NOMO-1 (cell line): ENCODE data around the gene TGM4.
A peak's percentile ranks its signal among the peaks of the same experiment; 100 is the strongest.
"Not testable (repeated sequence)": the region's sequence is repeated elsewhere in the genome, so short reads cannot be mapped to it uniquely, and the experiment has no call there.

Experiments used
- DNase-seq, 2 experiments: peaks; one replicate each; lab custom pipeline; 2025; ENCODE audit not compliant: unreplicated experiment in 2 of 2; lab: John Stamatoyannopoulos, UW

Gene TGM4

GRCh38 chr3:44874308-44874707, at the start of gene TGM4:
Gene TGM4 (plus strand): TSS chr3:44874608. CDS start chr3:44874679, 71 bp downstream.
- no peak for DNase-seq

DNA sequence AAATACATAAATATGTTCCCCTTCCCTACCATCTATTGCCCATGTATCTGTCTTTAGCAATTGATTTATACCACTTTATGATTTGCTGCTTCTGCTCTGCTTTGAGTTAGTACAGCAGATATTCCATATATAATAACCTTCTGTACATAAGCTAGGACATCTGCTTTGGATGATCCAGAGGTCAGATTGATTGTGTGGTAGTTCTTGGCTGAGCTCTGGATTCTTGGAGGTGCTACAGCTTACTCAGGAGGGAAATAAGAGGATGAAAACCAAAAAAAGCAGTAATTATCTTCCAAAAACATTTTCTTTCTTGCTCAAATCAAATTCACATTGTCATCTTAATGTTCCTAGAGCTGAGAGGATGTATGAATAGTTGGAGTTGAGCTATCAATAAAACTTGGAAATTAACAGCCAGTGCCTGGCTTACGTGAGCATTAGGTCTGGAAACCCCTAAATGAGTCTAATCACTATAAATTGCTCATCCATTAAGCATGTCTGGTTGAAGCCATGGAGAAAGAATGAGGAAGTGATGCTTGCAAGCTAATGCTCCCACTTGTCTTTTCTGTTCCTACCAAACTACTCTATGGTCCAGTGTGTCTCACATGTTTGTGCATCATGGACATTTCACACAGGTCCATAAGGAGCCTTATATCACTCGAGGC, 49.0 kb upstream of the TGM4 start:
- peak in 1 of 2 experiments; percentile 3 for DNase-seq

DNA sequence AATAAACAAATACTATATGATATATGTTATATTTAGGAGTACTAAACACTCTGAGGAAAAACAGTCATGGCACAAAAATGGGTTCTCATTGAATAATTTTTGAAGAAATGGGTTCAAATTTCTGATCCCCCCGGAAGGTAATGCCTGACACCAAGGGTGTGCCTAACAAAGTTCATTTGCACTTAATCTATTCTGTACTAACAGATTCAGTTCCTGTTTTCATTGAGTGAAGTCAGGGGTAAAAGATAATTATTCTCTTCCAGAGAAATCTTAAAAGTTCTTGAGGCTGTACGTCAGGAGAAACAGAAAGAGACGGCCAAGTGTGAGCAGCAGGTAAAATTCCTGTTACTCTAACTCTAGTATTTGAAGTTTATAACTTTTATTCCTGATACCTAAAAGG, 47.2 kb upstream of the TGM4 start:
- peak; percentile 1 to 20 for DNase-seq

DNA sequence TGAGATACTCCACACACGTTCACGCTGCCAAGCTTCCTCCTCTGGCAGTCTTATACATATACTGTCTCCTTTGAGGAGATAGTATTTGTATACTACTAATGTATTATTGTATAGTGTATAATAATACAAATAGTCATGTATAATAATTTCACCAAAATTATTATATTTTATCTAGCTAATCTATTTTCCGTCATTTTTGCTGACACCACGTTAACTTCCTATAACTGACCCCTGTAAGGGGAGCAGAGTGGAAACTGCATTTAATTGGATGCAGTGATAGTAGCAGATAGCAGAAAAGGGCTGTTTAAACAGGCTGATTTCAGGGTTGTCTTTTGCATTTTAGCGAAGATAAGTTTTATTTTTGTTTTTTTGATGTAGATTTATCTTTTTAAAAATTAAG, 43.2 kb upstream of the TGM4 start:
- no peak for DNase-seq

- no peak for DNase-seq
Measured at GRCh38 chr3:44832032-44832431, 42.4 kb upstream of the TGM4 start.

DNA sequence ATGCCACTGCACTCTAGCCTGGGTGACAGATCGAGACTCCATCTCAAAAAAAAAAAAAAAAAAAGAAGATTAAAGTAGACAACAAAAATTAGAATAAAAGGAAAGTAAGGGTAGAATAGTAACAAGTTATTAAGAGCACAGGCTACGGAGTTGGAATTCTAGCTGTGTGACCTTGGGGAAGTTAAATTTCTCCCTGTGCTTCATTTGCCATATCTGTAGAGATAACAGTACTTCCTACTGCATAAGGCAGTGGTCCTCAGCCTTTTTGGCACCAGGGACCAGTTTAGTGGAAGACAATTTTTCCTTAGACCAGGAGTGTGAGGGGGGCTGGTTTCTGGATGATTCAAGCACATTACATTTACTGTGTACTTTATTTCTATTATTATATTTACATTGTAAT, 41.4 kb upstream of the TGM4 start:
- DNase-seq, result no peak

DNA sequence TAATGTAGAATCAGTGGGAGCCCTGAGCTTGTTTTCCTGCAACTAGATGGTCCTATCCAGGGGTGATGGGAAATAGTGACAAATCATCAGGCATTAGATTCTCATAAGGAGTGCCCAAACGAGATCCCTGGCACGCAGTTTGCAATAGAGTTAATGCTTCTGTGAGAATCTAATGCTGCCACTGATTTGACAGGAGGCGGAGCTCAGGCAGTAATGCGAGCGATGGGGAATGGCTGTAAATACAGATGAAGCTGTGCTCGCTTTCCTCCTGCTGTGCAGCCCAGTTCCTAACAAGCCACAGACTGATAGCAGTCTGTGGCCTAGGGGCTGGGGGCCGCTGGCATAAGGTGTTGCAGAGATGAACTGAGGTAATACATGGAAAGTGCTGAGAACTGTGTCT, 41.0 kb upstream of the TGM4 start:
- DNase-seq, result no peak

GRCh38 chr3:44835684-44836083, 38.7 kb upstream of the TGM4 start:
- no peak for DNase-seq

DNA sequence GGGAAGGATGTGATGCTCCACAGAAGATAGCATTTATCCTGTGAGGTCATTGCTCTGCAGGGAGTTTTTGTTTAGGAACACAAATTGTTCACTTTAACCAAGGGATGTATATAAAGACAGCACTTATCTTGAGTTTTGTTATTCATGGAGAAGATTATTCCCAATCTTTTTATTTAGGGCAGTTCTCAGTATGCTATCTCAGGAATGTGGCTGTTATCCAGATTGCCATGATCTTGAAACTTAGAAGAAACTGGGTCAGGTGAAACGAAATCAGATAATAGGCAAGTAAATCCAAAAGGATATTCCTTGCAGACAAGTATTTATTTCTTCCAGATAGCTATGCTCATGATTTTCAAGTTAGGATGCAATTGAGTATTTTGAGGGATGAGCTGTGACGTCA, 32.0 kb upstream of the TGM4 start:
- no peak for DNase-seq

DNA sequence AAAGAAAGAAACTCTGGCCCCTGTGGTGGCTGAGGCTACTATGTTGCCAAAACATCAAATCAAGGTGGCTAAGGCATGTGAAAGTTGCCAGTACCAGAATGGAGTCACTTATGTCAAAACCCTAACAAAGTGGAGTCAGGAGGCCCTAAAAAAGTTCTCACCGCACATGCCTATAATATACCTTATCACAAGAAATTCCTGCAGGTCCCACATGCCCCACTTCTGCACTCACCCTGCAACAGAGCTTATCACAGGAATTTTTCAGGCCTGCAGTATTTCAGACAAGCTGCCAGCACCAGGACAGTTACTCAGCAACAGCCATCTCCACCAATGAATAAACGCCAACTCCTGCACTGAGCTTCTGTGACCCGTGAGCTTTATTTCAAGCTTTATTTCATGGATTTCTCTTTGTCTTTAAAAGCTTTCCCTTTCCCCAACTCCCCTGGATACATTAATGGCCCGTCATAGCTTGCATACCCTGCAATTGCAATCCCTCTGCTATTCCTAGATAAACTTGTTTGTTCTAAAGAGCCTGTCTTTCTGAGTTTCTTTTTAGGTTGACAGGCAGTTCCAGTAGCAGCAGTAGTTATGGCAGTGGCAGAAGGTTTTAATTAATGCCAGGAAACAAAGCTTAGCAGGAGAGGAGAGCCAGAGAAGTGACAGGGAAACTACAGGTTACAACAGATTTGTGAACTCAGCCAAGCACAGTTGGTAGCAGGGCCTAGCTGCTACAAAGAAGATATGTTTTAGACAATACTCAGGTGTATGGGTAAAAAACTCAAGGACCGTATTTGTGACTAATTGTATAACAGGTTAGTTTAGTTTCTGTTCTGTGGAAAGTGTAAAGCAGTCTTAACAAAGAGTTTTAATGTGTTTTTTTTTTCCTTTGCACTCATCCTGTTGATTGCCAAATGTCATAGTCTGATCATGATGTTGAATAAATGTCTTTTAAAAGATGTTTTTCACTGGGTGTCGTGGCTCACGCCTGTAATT, 28.6 kb upstream of the TGM4 start:
- no peak for DNase-seq

DNA sequence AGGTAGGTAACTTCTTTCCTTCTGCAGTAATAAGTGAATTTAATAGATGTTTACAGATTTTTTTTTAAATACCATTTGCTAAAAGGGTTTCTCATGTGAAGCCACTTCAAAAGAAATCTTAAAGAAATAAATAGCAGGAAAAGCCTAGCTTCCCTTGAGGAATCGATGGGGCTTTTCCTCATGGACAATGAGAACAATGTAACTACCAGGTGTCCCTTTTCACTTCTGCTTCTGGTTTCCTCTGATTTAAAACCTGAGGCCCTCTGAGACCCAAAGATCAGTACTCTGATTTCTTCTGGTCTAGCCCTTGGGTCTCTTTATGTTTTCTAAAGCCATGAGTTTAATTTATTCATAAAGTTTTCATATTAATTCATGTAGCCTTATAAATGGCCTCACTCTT, 25.8 kb upstream of the TGM4 start:
- DNase-seq, result no peak

DNA sequence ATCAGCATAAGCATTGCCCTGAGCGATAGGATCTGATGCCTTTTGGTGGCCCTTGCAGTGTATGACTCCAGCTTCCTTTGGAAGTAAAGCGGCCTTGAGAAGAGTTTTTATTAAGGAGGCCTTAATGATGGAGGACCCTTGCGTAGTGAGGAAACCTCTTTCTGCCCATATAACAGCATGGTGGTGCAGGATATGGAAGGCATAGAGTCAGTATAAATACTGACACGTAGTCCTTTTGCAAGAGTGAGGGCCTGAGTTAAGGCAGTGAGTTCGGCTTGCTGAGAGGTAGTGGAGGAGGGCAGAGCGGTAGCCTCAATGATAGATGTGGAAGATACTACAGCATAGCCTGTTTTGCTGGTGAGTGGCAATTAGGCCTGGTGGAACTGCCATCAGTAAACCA, 17.7 kb upstream of the TGM4 start:
- DNase-seq, result not testable (repeated sequence)

DNA sequence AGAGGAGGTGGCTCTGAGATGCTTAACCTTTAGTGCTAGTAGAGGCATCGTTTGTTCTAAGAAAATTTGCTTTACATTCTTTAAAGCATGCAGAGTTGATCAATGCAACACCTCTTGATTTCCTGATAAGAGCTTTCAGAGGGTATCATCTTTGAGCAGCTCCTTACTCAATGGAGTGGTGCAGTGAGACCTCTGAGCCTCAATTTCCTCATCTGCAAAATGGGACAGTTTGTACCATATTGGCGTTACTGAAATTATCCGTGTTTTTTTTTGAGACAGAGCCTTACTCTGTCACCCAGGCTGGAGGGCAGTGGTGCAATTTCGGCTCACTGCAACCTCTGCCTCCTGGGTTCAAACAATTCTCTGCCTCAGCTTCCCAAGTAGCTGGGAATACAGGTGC, 14.3 kb upstream of the TGM4 start:
- DNase-seq, result no peak

DNA sequence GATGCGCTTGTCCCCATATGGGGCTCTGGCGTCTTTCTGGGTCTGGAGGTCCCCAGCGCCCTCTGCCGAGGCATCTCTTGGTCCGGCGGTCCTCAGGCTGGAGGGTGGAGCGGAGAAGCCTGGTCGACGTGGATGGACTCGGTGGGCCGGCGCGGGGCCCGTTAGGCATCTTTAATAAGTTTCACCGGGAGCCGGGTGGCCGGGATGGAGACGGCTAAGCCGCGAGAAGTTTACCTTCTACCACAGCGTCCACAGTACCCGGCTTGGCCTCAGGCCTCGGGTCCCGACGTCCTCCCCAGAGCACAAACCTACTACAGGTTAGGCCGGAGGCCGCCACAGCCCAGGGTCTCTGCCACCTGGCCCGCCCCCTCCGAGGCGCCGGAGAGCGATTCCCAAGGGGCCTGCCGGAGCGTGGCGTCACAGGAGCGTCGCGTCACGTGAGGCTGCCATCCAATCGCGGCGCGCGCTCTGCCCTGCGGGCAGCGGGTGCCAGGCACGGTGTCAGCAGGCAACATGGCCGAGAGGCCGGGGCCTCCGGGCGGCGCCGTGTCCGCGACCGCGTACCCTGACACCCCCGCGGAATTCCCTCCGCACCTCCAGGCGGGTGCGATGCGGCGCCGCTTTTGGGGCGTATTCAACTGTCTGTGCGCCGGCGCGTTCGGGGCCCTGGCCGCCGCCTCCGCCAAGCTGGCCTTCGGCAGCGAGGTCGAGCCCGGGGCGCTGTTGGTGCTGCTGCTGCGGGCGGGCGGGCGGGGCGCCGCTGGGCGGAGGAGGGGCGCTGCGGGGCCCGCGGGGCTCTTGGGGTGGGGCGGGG, 12.8 kb upstream of the TGM4 start, which contains the start of gene TMEM42:
TMEM42 (plus strand) TSS at position 501 of the 814 bp plus-strand sequence; CDS start at position 514, 13 bp downstream.
- peak; percentile 79 to 88 for DNase-seq

GRCh38 chr3:44862226-44862637, 12.2 kb upstream of the TGM4 start:
- DNase-seq, result peak; percentile 24 to 29

- DNase-seq, result no peak
Measured at GRCh38 chr3:44865272-44866035, 9.0 kb upstream of the TGM4 start.

- DNase-seq, result no peak
Measured at GRCh38 chr3:44867421-44868111, 6.8 kb upstream of the TGM4 start.

GRCh38 chr3:44870375-44871061, 3.9 kb upstream of the TGM4 start:
- no peak for DNase-seq

- no peak for DNase-seq
Measured at GRCh38 chr3:44875596-44875995, 1.2 kb downstream of the TGM4 start.
